Esophagus muscularis mucosa (tissue), 4 donors: ENCODE data around the gene NSF.
"Not testable (repeated sequence)": the region's sequence is repeated elsewhere in the genome, so short reads cannot be mapped to it uniquely, and the experiment has no call there.

Experiments
- CTCF ChIP-seq, 3 experiments: fragments of 200-600 bp in 2 of 3; fragments of 450-650 bp in 1 of 3; sonication (generic) in 2 of 3; IDR thresholded peaks; one replicate each; pipeline ENCODE4 v1.5.1; 2017 to 2019; ENCODE audit warnings: antibody characterized with exemption in 3 of 3, mild to moderate bottlenecking in 2 of 3, moderate library complexity in 1 of 3
- EP300 ChIP-seq: sonication (generic); formaldehyde crosslinking; IDR thresholded peaks from one replicate; pipeline ENCODE4 v1.6.1; 2017; ENCODE audit warnings: antibody characterized with exemption
- POLR2A ChIP-seq: fragments of 450-650 bp; IDR thresholded peaks from one replicate; pipeline ENCODE4 v1.6.1; 2017; ENCODE audit warnings: antibody characterized with exemption, moderate library complexity, mild to moderate bottlenecking, low read depth
- POLR2AphosphoS5 ChIP-seq, 2 donors: sonication (generic); formaldehyde crosslinking; IDR thresholded peaks; one replicate each; pipeline ENCODE4 v1.6.1; 2017; ENCODE audit warnings: antibody characterized with exemption in 2 of 2

GRCh38 chr17:46632146-46632545 lies 41.7 kb downstream of the NSF start:
- not testable (repeated sequence) for TF ChIP-seq CTCF (IDR thresholded peaks at IDR 0.05); POLR2AphosphoS5 (IDR thresholded peaks at IDR 0.05); POLR2A; EP300
